H1 (cell line): Measurements from ENCODE around the gene SLC35F1. TPM values are rescaled to one million over a fixed set of nuclear protein-coding genes. Genes with fewer than 3 reads are reported as not detected.

Experiments used
- CTCF ChIA-PET: fragments of 300-600 bp; sonication (Branson Sonifier 250); formaldehyde crosslinking; loops from one replicate; lab custom pipeline; 2021; ENCODE audit not compliant: partially characterized antibody; lab: Charles Lee
- POLR2A ChIA-PET: fragments of 300-600 bp; sonication (Branson Sonifier 250); formaldehyde crosslinking; loops from one replicate; lab custom pipeline; 2021; ENCODE audit warnings: inconsistent platforms; ENCODE audit not compliant: partially characterized antibody; lab: Charles Lee
- DNase-seq, 2 experiments: peaks; one replicate each; pipeline versions ENCODE4 v3.0.0 to v3.0.0-alpha.2; 2010 to 2022; ENCODE audit warnings: low spot score in 2 of 2, low read depth in 1 of 2, mixed read lengths in 1 of 2
- FAIRE-seq: peaks from 2 replicates; lab custom pipeline; 2011; peaks lifted over from hg19 to GRCh38; lab: Jason Lieb, UNC
- H2AFZ ChIP-seq: 2 replicates; pipeline ENCODE4 v1.8.1; 2012; ENCODE audit warnings: low read length, inconsistent platforms
- H2AK5ac ChIP-seq: 2 replicates; pipeline ENCODE4 v1.6.1; 2013; ENCODE audit warnings: low read depth, low read length
- H2BK120ac ChIP-seq: replicated peaks from 2 replicates; pipeline ENCODE3; 2013; ENCODE audit warnings: low read depth, low read length, inconsistent platforms
- H2BK12ac ChIP-seq: 2 replicates; pipeline ENCODE4 v1.6.1; 2013; ENCODE audit warnings: low read depth, low read length
- H2BK15ac ChIP-seq: 2 replicates; pipeline ENCODE4 v1.6.1; 2013; ENCODE audit warnings: low read length
- H2BK20ac ChIP-seq: 2 replicates; pipeline ENCODE4 v1.6.1; 2013; ENCODE audit warnings: low read length
- H2BK5ac ChIP-seq: 2 replicates; pipeline ENCODE4 v1.6.1; 2013; ENCODE audit warnings: low read depth, low read length
- H3K14ac ChIP-seq: 2 replicates; pipeline ENCODE4 v1.6.1; 2013; ENCODE audit warnings: inconsistent platforms; ENCODE audit not compliant: insufficient read length
- H3K18ac ChIP-seq: 2 replicates; pipeline ENCODE4 v1.6.1; 2013; ENCODE audit warnings: low read length; ENCODE audit errors: extremely low read depth
- H3K23ac ChIP-seq: 2 replicates; pipeline ENCODE4 v1.6.1; 2013; ENCODE audit warnings: inconsistent platforms; ENCODE audit not compliant: insufficient read length
- H3K23me2 ChIP-seq: 2 replicates; pipeline ENCODE4 v1.6.1; 2013; ENCODE audit warnings: low read depth, low read length
- H3K27ac ChIP-seq: 2 replicates; pipeline ENCODE4 v1.6.1; 2011; ENCODE audit warnings: low read depth, low read length, inconsistent platforms
- H3K27me3 ChIP-seq, 4 experiments: replicated peaks in 1 of 4; 1 replicate in 1 of 4; 2 replicates in 3 of 4; pipeline versions ENCODE4 v1.6.1 to v1.8.1; 2011 to 2013; ENCODE audit warnings: low read length in 3 of 4, mild to moderate bottlenecking in 3 of 4, inconsistent platforms in 2 of 4, mixed read lengths in 2 of 4, moderate library complexity in 1 of 4; ENCODE audit not compliant: control insufficient read depth in 3 of 4, insufficient read depth in 3 of 4; ENCODE audit errors: extremely low read depth in 1 of 4
- H3K36me3 ChIP-seq, 4 experiments: 2 replicates each; pipeline versions ENCODE4 v1.6.1 to v1.8.1; 2011 to 2013; ENCODE audit warnings: mild to moderate bottlenecking in 4 of 4, low read length in 3 of 4, moderate library complexity in 2 of 4, control low read depth in 1 of 4, inconsistent platforms in 1 of 4; ENCODE audit not compliant: insufficient read depth in 4 of 4, control insufficient read depth in 2 of 4
- H3K4ac ChIP-seq: replicated peaks from 2 replicates; pipeline ENCODE3; 2013; ENCODE audit warnings: low read length, low read depth, mixed read lengths, inconsistent platforms; ENCODE audit not compliant: insufficient read length
- H3K4me1 ChIP-seq, 4 experiments: replicated peaks in 1 of 4; 1 replicate in 1 of 4; 2 replicates in 3 of 4; pipeline versions ENCODE4 v1.6.1 to v1.8.1; 2011 to 2013; ENCODE audit warnings: low read length in 3 of 4, inconsistent platforms in 2 of 4, mixed read lengths in 1 of 4; ENCODE audit not compliant: insufficient read depth in 4 of 4, control insufficient read depth in 3 of 4
- H3K4me2 ChIP-seq, 2 experiments: 2 replicates each; pipeline versions ENCODE4 v1.6.1 to v1.8.1; 2011 to 2013; ENCODE audit warnings: low read depth in 2 of 2, low read length in 2 of 2, control low read depth in 1 of 2, inconsistent platforms in 1 of 2, mild to moderate bottlenecking in 1 of 2; ENCODE audit not compliant: insufficient read depth in 1 of 2
- H3K4me3 ChIP-seq, 4 experiments: fragments of 200-600, 300-600 bp in 1 of 4; sonication (generic), shearing (Covaris generic), sonication (Bioruptor Twin) in 1 of 4; 2 replicates each; pipeline versions ENCODE4 v1.5.1 to v1.8.1; 2011 to 2016; ENCODE audit warnings: low read length in 4 of 4, low read depth in 3 of 4, control low read depth in 2 of 4, inconsistent platforms in 2 of 4, mild to moderate bottlenecking in 2 of 4, mixed read lengths in 1 of 4, moderate library complexity in 1 of 4; ENCODE audit not compliant: insufficient read depth in 2 of 4; ENCODE audit errors: extremely low read depth in 1 of 4
- H3K56ac ChIP-seq: replicated peaks from 2 replicates; pipeline ENCODE3; 2013; ENCODE audit warnings: low read depth, mild to moderate bottlenecking, mixed read lengths, low read length, inconsistent platforms; ENCODE audit not compliant: insufficient read length
- H3K79me1 ChIP-seq: 2 replicates; pipeline ENCODE4 v1.6.1; 2013; ENCODE audit warnings: low read depth, low read length, control low read depth
- H3K79me2 ChIP-seq, 2 experiments: 2 replicates each; pipeline versions ENCODE4 v1.6.1 to v1.8.1; 2012 to 2013; ENCODE audit warnings: low read length in 2 of 2, mild to moderate bottlenecking in 2 of 2, inconsistent platforms in 1 of 2; ENCODE audit not compliant: insufficient read depth in 2 of 2, control insufficient read depth in 1 of 2
- H3K9ac ChIP-seq, 4 experiments: replicated peaks in 1 of 4; 1 replicate in 1 of 4; 2 replicates in 3 of 4; pipeline versions ENCODE4 v1.6.1 to v1.8.1; 2011 to 2013; ENCODE audit warnings: low read depth in 3 of 4, low read length in 3 of 4, control low read depth in 2 of 4, mild to moderate bottlenecking in 2 of 4, moderate library complexity in 2 of 4, inconsistent platforms in 1 of 4; ENCODE audit errors: extremely low read depth in 1 of 4
- H3K9me3 ChIP-seq, 2 experiments: 2 replicates each; pipeline versions ENCODE4 v1.6.1 to v1.8.1; 2012 to 2013; ENCODE audit warnings: mild to moderate bottlenecking in 2 of 2, moderate library complexity in 2 of 2, control low read depth in 1 of 2, inconsistent platforms in 1 of 2, low read depth in 1 of 2, low read length in 1 of 2, mixed read lengths in 1 of 2; ENCODE audit not compliant: insufficient read depth in 2 of 2
- H4K20me1 ChIP-seq, 2 experiments: replicated peaks in 1 of 2; 2 replicates each; pipeline versions ENCODE3 to v1.8.1; 2011 to 2013; ENCODE audit warnings: inconsistent platforms in 2 of 2, low read length in 2 of 2, mild to moderate bottlenecking in 1 of 2; ENCODE audit not compliant: insufficient read depth in 2 of 2, control insufficient read depth in 1 of 2
- H4K5ac ChIP-seq: 2 replicates; pipeline ENCODE4 v1.6.1; 2013; ENCODE audit warnings: low read length, low read depth, mixed read lengths, inconsistent platforms; ENCODE audit not compliant: insufficient read length
- H4K8ac ChIP-seq: 2 replicates; pipeline ENCODE4 v1.8.0; 2013; ENCODE audit warnings: mild to moderate bottlenecking, moderate library complexity, low read length, inconsistent platforms; ENCODE audit not compliant: insufficient read depth; ENCODE audit errors: extremely low read depth
- H4K91ac ChIP-seq: replicated peaks from 2 replicates; pipeline ENCODE3; 2013; ENCODE audit warnings: low read length, mixed read lengths, inconsistent platforms; ENCODE audit not compliant: insufficient read length
- BACH1 ChIP-seq: IDR thresholded peaks from 2 replicates; pipeline ENCODE4 v1.6.1; 2012; ENCODE audit warnings: low read length, improper control_type of control experiment
- BCL11A ChIP-seq, 2 experiments: IDR thresholded peaks; one replicate each; pipeline ENCODE4 v1.6.1; 2011; ENCODE audit warnings: low read depth in 2 of 2, low read length in 2 of 2, mild to moderate bottlenecking in 2 of 2
- E2F6 ChIP-seq: IDR thresholded peaks from 2 replicates; pipeline ENCODE4 v1.6.1; 2012; ENCODE audit warnings: inconsistent platforms
- GTF2F1 ChIP-seq: IDR thresholded peaks from 2 replicates; pipeline ENCODE4 v1.6.1; 2012; ENCODE audit warnings: low read depth, low read length, improper control_type of control experiment, borderline replicate concordance
- HDAC6 ChIP-seq: IDR thresholded peaks from one replicate; pipeline ENCODE4 v1.7.1; 2012; ENCODE audit warnings: low read depth, mild to moderate bottlenecking, inconsistent platforms, low read length, moderate library complexity
- POLR2A ChIP-seq, 2 experiments: IDR thresholded peaks; 1 replicate in 1 of 2; 2 replicates in 1 of 2; pipeline ENCODE4 v1.6.1; 2011; ENCODE audit warnings: low read depth in 2 of 2, low read length in 2 of 2, mild to moderate bottlenecking in 2 of 2; ENCODE audit errors: control extremely low read depth in 1 of 2
- TBP ChIP-seq: IDR thresholded peaks from 2 replicates; pipeline ENCODE4 v1.6.1; 2011; ENCODE audit warnings: low read depth, low read length, improper control_type of control experiment
- TEAD4 ChIP-seq: IDR thresholded peaks from 2 replicates; pipeline ENCODE4 v1.6.1; 2012; ENCODE audit warnings: low read depth, low read length, inconsistent platforms, mixed read lengths
- YY1 ChIP-seq: IDR thresholded peaks from 2 replicates; pipeline ENCODE4 v1.6.1; 2011; ENCODE audit warnings: low read depth, mild to moderate bottlenecking, low read length
- WGBS, 2 experiments: shearing (Covaris generic) in 1 of 2; methylation state at CpG; one replicate each; pipeline versions ENCODE4 v1.1.6 to v1.1.7; 2013 to 2015; ENCODE audit warnings: low lambda C conversion rate in 2 of 2, mixed read lengths in 2 of 2, inconsistent platforms in 1 of 2, low coverage in 1 of 2, missing lambda C conversion rate in 1 of 2; ENCODE audit not compliant: insufficient replicate concordance in 2 of 2, insufficient coverage in 1 of 2, insufficient read length in 1 of 2; ENCODE audit errors: extremely low coverage in 1 of 2, missing lambda C conversion rate in 1 of 2; 5-methylcytosine and 5-hydroxymethylcytosine counted together
- polyA plus RNA-seq, 7 experiments: library from polyadenylated mRNA; depleted of rRNA in 3 of 7; stranded (reverse) in 5 of 7; unstranded in 2 of 7; fragments of >200 nt in 5 of 7; fragments of 200-250 nt in 2 of 7; gene quantifications; 1 replicate in 5 of 7; 2 replicates in 1 of 7; 4 replicates in 1 of 7; pipeline versions ENCODE4 v1.2.1 to v1.2.3, GENCODE V29; 2011 to 2013; ENCODE audit warnings: missing spikeins in 2 of 7, mixed read lengths in 2 of 7
- total RNA-seq: library from RNA; stranded (reverse); fragmentation: NEBNext Ultra II Directional; extraction: Animal tissue kit (Norgen Biotek cat#: 25700); gene quantifications from 2 replicates; pipeline ENCODE4 v1.2.1, GENCODE V29; 2021

Gene SLC35F1
- total and polyA plus RNA-seq, 2 of the 8 experiments (the other 6 are each of a cell fraction or from before 2014, with no cell fraction given): 7.0 to 10.0 TPM

DNA sequence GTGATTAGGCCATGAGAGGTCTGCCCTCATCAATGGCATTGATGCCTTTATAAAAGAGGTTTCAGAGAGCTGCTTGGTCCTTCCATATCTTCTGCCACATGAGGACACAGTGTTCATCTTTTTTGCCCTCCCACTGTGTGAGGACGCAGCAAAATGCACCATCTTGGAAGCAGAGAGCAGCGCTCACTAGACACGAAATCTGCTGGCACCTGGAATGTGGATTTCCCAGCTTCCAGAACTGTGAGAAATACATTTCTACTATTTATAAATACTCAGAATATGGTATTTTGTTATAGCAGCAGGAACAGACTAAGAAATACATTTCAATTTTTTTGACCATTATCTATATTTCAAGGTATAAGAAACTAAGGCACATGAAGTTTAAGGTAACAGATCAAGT, 24.9 kb downstream of the SLC35F1 start:
- H2BK12ac ChIP-seq: no peak overlapping the region
- no peak overlapping the region for H4K91ac ChIP-seq
- H3K36me3 ChIP-seq: no peaks in the 10 kb centered on the region; a peak in 1 of 8 replicates
- H3K23me2 ChIP-seq: no peaks in the 10 kb centered on the region
- DNase-seq (no peak), FAIRE-seq (no peak)
- H3K23ac ChIP-seq: no peak overlapping the region
- H3K9ac ChIP-seq: no peak overlapping the region
- no peak overlapping the region for H3K56ac ChIP-seq
- H4K5ac ChIP-seq: no peak overlapping the region
- peaks cover 0 to 3% (median 0%) of the 10 kb centered on the region in 4 experiments; a peak in 1 of 7 replicates for H3K4me1 ChIP-seq
- 91% methylated on average over 3 of the region's 3 CpGs; no CpG with 5 or more reads in 1 of the 2 experiments for WGBS, 2 experiments
- H3K4me3 ChIP-seq: no peak overlapping the region
- no peak overlapping the region for H3K18ac ChIP-seq
- no peak overlapping the region for H2BK20ac ChIP-seq
- no peaks in the 10 kb centered on the region for H3K27me3 ChIP-seq
- no peak overlapping the region for H3K27ac ChIP-seq
- no peak overlapping the region for H4K8ac ChIP-seq
- ChIA-PET POLR2A (no interaction called here), CTCF (interaction anchor here (3.1 kb wide), 1 partner anchor 12 kb away, joined by 14 read pairs; no protein-coding TSS in a partner anchor)
- H2AFZ ChIP-seq: no peak overlapping the region
- H3K4ac ChIP-seq: no peak overlapping the region
- H2AK5ac ChIP-seq: no peak overlapping the region
- no peaks in the 10 kb centered on the region for H3K79me1 ChIP-seq
- no peak overlapping the region for H2BK120ac ChIP-seq
- H3K9me3 ChIP-seq: peaks cover 3 to 8% of the 10 kb centered on the region in 2 experiments; a peak in 3 of 4 replicates
- H2BK5ac ChIP-seq: no peak overlapping the region
- H4K20me1 ChIP-seq: no peaks in the 10 kb centered on the region
- H2BK15ac ChIP-seq: no peak overlapping the region
- H3K4me2 ChIP-seq: no peak overlapping the region
- H3K14ac ChIP-seq: no peak overlapping the region
- H3K79me2 ChIP-seq: no peaks in the 10 kb centered on the region
- TF ChIP-seq YY1 (no peak), POLR2A (IDR thresholded peaks at IDR 0.05; ENCODE audit: control extremely low read depth in 1 of 2, low read depth in 2 of 2, low read length in 2 of 2) (no peak), BACH1 (no peak), TEAD4 (no peak), TBP (no peak), GTF2F1 (no peak), E2F6 (no peak), HDAC6 (no peak), BCL11A (IDR thresholded peaks at IDR 0.05; ENCODE audit: low read depth in 2 of 2, low read length in 2 of 2) (no peak)
